Testis (tissue), 3 donors: ENCODE data around the gene KIF20B. TPM values are rescaled to one million over a fixed set of nuclear protein-coding genes. Genes with fewer than 3 reads are reported as not detected.

Experiments
- DNase-seq: peaks from one replicate; pipeline ENCODE4 v3.0.0-alpha.2; 2019
- H3K27ac ChIP-seq, 2 donors: fragments of 200-600 bp; sonication (generic); one replicate each; pipeline ENCODE4 v1.5.1; 2019
- H3K27me3 ChIP-seq: fragments of 200-600 bp; sonication (generic); one replicate; pipeline ENCODE4 v1.5.1; 2019
- H3K36me3 ChIP-seq: fragments of 200-600 bp; sonication (generic); one replicate; pipeline ENCODE4 v1.5.1; 2017; ENCODE audit warnings: low read depth; ENCODE audit errors: missing control alignments
- H3K4me1 ChIP-seq: fragments of 200-600 bp; sonication (generic); one replicate; pipeline ENCODE4 v1.5.1; 2019
- H3K4me3 ChIP-seq, 2 donors: fragments of 200-600 bp; sonication (generic); one replicate each; pipeline ENCODE4 v1.5.1; 2017 to 2019
- H3K9me3 ChIP-seq: fragments of 200-600 bp; sonication (generic); one replicate; pipeline ENCODE4 v1.5.1; 2017
- CTCF ChIP-seq, 3 experiments: fragments of 450-650 bp in 2 of 3; fragments of 200-600 bp in 1 of 3; sonication (generic) in 1 of 3; IDR thresholded peaks; one replicate each; pipeline ENCODE4 v1.5.1; 2016 to 2019; ENCODE audit warnings: antibody characterized with exemption in 3 of 3, mild to moderate bottlenecking in 2 of 3, moderate library complexity in 1 of 3
- POLR2A ChIP-seq: fragments of 450-650 bp; IDR thresholded peaks from one replicate; pipeline ENCODE4 v1.6.1; 2017; ENCODE audit warnings: antibody characterized with exemption, mild to moderate bottlenecking, moderate library complexity
- WGBS, 2 donors: methylation state at CpG; one replicate each; pipeline ENCODE4 v1.1.5; 2018; 5-methylcytosine and 5-hydroxymethylcytosine counted together
- intact Hi-C: fragments of 100-400 bp; cut with DNase I; formaldehyde crosslinking; loops from one replicate; pipeline ENCODE4 v1.15.1; 2023; ENCODE audit warnings: low total_unique reads
- polyA plus RNA-seq: library from polyadenylated mRNA; stranded (reverse); fragments of 350-450 nt; fragmentation: Illumina TruSeq; extraction: RNeasy Lipid Tissue Mini Kit (QIAGEN cat#74804); gene quantifications from one replicate; pipeline ENCODE4 v1.2.3, GENCODE V29; 2014; ENCODE audit warnings: low read depth, low replicate concordance; ENCODE audit not compliant: insufficient read depth
- total RNA-seq, 2 donors: library from RNA; depleted of rRNA; stranded (reverse); fragments of >200 nt; gene quantifications; one replicate each; pipeline ENCODE4 v1.2.3, GENCODE V29; 2016

The KIF20B gene
- total and polyA plus RNA-seq, 3 donors from 2014 or later = 3.0 to 16.9 (median 12.0) TPM

GRCh38 chr10:89705466-89705865, 4.1 kb downstream of the KIF20B start:
- no peak for TF ChIP-seq CTCF (IDR thresholded peaks at IDR 0.05)
- TF ChIP-seq POLR2A = no peak
- DNase-seq = no peak
- no peaks in the 10 kb centered on the region for H3K36me3 ChIP-seq

GRCh38 chr10:89706011-89706410, 4.6 kb downstream of the KIF20B start:
- intact Hi-C loops = no loop called here
- H3K36me3 ChIP-seq = no peaks in the 10 kb centered on the region
- TF ChIP-seq CTCF (IDR thresholded peaks at IDR 0.05) (no peak), POLR2A (no peak)

More at GRCh38 chr10:89705466-89705865, 4.1 kb downstream of the KIF20B start:
- Histone ChIP-seq H3K4me1 (no peaks in the 10 kb centered on the region), H3K27ac (no peak overlapping the region), H3K4me3 (no peak overlapping the region), H3K9me3 (no peaks in the 10 kb centered on the region), H3K27me3 (no peaks in the 10 kb centered on the region)
- intact Hi-C loops = no loop called here
- 89 to 91% methylated on average over 3 of the region's 3 CpGs for WGBS, 2 donors

GRCh38 chr10:89707372-89707771, 6.0 kb downstream of the KIF20B start:
- intact Hi-C loops = no loop called here
- H3K27me3 ChIP-seq = no peaks in the 10 kb centered on the region
- no peaks in the 10 kb centered on the region for H3K4me1 ChIP-seq
- no peak for TF ChIP-seq CTCF (IDR thresholded peaks at IDR 0.05)
- H3K4me3 ChIP-seq = no peak overlapping the region
- WGBS, 2 donors = 91 to 95% methylated on average over 1 of the region's 1 CpG
- no peaks in the 10 kb centered on the region for H3K36me3 ChIP-seq
- DNase-seq = no peak
- no peak overlapping the region for H3K27ac ChIP-seq
- no peaks in the 10 kb centered on the region for H3K9me3 ChIP-seq

More at GRCh38 chr10:89706011-89706410, 4.6 kb downstream of the KIF20B start:
- H3K27ac ChIP-seq = no peak overlapping the region
- no peaks in the 10 kb centered on the region for H3K27me3 ChIP-seq
- DNase-seq = no peak
- no peak overlapping the region for H3K4me3 ChIP-seq
- no peaks in the 10 kb centered on the region for H3K9me3 ChIP-seq
- H3K4me1 ChIP-seq = no peaks in the 10 kb centered on the region

- Histone ChIP-seq H3K27ac (no peak overlapping the region), H3K9me3 (no peaks in the 10 kb centered on the region), H3K4me3 (no peak overlapping the region), H3K36me3 (no peaks in the 10 kb centered on the region), H3K27me3 (no peaks in the 10 kb centered on the region), H3K4me1 (no peaks in the 10 kb centered on the region)
- 79 to 84% methylated on average over 3 of the region's 3 CpGs for WGBS, 2 donors
- intact Hi-C loops = no loop called here
- TF ChIP-seq POLR2A (no peak), CTCF (IDR thresholded peaks at IDR 0.05) (no peak)
- no peak for DNase-seq
Measured at GRCh38 chr10:89710753-89711152, 9.4 kb downstream of the KIF20B start.

GRCh38 chr10:89734616-89735015, 33.2 kb downstream of the KIF20B start:
- H3K4me1 ChIP-seq = no peaks in the 10 kb centered on the region
- no peaks in the 10 kb centered on the region for H3K27me3 ChIP-seq
- intact Hi-C loops = no loop called here
- no peaks in the 10 kb centered on the region for H3K36me3 ChIP-seq
- 83 to 85% methylated on average over 3 of the region's 3 CpGs for WGBS, 2 donors
- no peak overlapping the region for H3K4me3 ChIP-seq
- TF ChIP-seq POLR2A = no peak
- TF ChIP-seq CTCF (IDR thresholded peaks at IDR 0.05) = no peak
- H3K9me3 ChIP-seq = no peaks in the 10 kb centered on the region
- H3K27ac ChIP-seq = no peak overlapping the region
- no peak for DNase-seq
